Activated CD8-positive, alpha-beta T cell treated with anti-CD3 and anti-CD28 coated beads for 36 hours (primary cell): Measurements from ENCODE around the gene RGS9. TPM values are rescaled to one million over a fixed set of nuclear protein-coding genes. Genes with fewer than 3 reads are reported as not detected.

Source experiments
- ATAC-seq: fragments of 200-7000 bp; cut with Tn5 transposase; one replicate; pipeline ENCODE4 v1.10.0; 2021; ENCODE audit warnings: mild to moderate bottlenecking, moderate library complexity
- CTCF ChIA-PET: fragments of 350-600 bp; sonication (Branson Sonifier 250); formaldehyde crosslinking; loops from one replicate; lab custom pipeline; 2021; ENCODE audit warnings: antibody characterized with exemption; lab: Charles Lee
- POLR2A ChIA-PET: fragments of 350-600 bp; sonication (Branson Sonifier 250); formaldehyde crosslinking; loops from one replicate; lab custom pipeline; 2021; ENCODE audit warnings: antibody characterized with exemption; lab: Charles Lee
- DNase-seq: peaks from one replicate; pipeline ENCODE4 v3.0.0-alpha.2; 2020
- H3K27ac Mint-ChIP-seq: one replicate; pipeline ENCODE4 v1.8.0; 2021; ENCODE audit warnings: mild to moderate bottlenecking, mixed read lengths
- H3K27me3 Mint-ChIP-seq: one replicate; pipeline ENCODE4 v1.8.0; 2021; ENCODE audit warnings: mixed read lengths
- H3K36me3 Mint-ChIP-seq: one replicate; pipeline ENCODE4 v1.8.0; 2021; ENCODE audit warnings: low read depth, mixed read lengths
- H3K4me1 Mint-ChIP-seq: one replicate; pipeline ENCODE4 v1.8.0; 2021; ENCODE audit warnings: low read depth, mixed read lengths
- H3K4me3 Mint-ChIP-seq: one replicate; pipeline ENCODE4 v1.8.0; 2021; ENCODE audit warnings: mild to moderate bottlenecking, moderate library complexity, mixed read lengths
- H3K9me3 Mint-ChIP-seq: one replicate; pipeline ENCODE4 v1.8.0; 2021; ENCODE audit warnings: mixed read lengths
- intact Hi-C: fragments of 100-400 bp; cut with micrococcal nuclease; formaldehyde crosslinking; loops from one replicate; pipeline ENCODE4 v1.10.0; 2022
- total RNA-seq, 2 experiments: library from RNA; stranded (reverse); gene quantifications; one replicate each; pipeline ENCODE4 v1.2.3, GENCODE V29; 2021
- TF ChIP-seq, protein P1 (sequence below): fragments of 200-600 bp; IDR thresholded peaks from one replicate; pipeline ENCODE4 v1.8.0; 2022; ENCODE audit warnings: antibody characterized with exemption, mild to moderate bottlenecking

Gene RGS9
- total RNA-seq, 2 experiments from 2014 or later, result 1.3 to 1.9 TPM

DNA sequence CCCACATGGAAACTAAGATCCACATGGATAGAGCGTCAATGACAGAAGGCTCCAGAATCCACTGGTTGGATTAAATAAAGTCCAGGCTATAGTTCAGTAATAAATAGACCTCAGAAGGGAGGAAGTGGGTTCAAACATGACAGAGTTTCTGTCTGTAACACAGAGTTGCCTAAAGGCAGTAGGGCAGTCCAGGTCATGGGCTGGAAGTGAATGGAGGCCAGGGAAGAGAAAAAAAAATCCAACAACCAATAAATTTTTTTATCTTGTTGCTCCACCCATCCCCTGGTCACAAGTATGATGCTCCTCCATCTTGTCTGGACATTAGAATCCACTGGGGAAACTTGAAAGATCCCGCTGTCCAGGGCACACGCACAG, 92.4 kb downstream of the RGS9 start:
- Mint-ChIP-seq H3K4me1 (peaks cover 24% of the 10 kb centered on the region), H3K36me3 (no peaks in the 10 kb centered on the region), H3K27ac (peak overlapping the region; percentile 82), H3K4me3 (peak overlapping the region; percentile 39), H3K27me3 (peaks cover 14% of the 10 kb centered on the region), H3K9me3 (no peaks in the 10 kb centered on the region)
- CTCF ChIA-PET, result interaction anchor here (1.0 to 5.8 kb wide), 9 partner anchors 10 to 962 kb away, joined by 3 to 36 read pairs (median 3); partner anchors contain the start of gene CEP112
- TF ChIP-seq, protein P1, sequence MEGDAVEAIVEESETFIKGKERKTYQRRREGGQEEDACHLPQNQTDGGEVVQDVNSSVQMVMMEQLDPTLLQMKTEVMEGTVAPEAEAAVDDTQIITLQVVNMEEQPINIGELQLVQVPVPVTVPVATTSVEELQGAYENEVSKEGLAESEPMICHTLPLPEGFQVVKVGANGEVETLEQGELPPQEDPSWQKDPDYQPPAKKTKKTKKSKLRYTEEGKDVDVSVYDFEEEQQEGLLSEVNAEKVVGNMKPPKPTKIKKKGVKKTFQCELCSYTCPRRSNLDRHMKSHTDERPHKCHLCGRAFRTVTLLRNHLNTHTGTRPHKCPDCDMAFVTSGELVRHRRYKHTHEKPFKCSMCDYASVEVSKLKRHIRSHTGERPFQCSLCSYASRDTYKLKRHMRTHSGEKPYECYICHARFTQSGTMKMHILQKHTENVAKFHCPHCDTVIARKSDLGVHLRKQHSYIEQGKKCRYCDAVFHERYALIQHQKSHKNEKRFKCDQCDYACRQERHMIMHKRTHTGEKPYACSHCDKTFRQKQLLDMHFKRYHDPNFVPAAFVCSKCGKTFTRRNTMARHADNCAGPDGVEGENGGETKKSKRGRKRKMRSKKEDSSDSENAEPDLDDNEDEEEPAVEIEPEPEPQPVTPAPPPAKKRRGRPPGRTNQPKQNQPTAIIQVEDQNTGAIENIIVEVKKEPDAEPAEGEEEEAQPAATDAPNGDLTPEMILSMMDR, result no peak
- DNase-seq (peak; percentile 14), ATAC-seq (peak; percentile 32)
- intact Hi-C loops, result loop anchor here (1.0 kb wide), 1 partner anchor 255 kb away; no protein-coding TSS in a partner anchor
- POLR2A ChIA-PET, result interaction anchor here (0.9 to 1.4 kb wide), 4 partner anchors 10 to 255 kb away, joined by 3 to 8 read pairs (median 4); no protein-coding TSS in a partner anchor

DNA sequence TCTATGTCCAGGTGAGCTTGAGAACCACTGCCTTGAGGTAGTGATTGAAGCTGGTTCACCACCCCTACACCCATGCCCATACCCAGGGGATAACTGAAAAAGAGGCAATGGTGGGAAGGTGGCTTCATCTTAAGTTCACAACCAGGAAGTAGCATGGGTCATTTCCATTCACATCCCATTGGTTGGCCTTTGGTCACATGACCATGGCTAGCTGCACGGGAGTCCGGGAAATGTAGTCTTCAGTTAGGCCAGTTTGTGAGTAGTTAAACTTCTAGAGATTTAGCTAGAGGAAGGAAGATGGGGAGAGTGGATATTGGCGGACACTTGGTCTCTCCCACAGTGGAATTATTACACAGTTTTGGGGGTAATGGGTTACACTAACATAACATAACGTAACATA, 92.9 kb downstream of the RGS9 start:
- TF ChIP-seq, protein P1, result no peak
- DNase-seq, result peak; percentile 18
- intact Hi-C loops, result loop anchor here (10.0 kb wide), 2 partner anchors 325 to 935 kb away; no protein-coding TSS in a partner anchor
- ATAC-seq, result no peak
- Mint-ChIP-seq H3K9me3 (no peaks in the 10 kb centered on the region), H3K27ac (peak overlapping the region; percentile 82), H3K36me3 (no peaks in the 10 kb centered on the region), H3K27me3 (peaks cover 14% of the 10 kb centered on the region), H3K4me1 (peaks cover 24% of the 10 kb centered on the region), H3K4me3 (no peak overlapping the region)
- ChIA-PET CTCF (interaction anchor here (0.7 to 5.8 kb wide), 11 partner anchors 10 to 936 kb away, joined by 3 to 36 read pairs (median 4); no protein-coding TSS in a partner anchor), POLR2A (interaction anchor here (1.2 kb wide), 1 partner anchor 10 kb away, joined by 3 read pairs; no protein-coding TSS in a partner anchor)

DNA sequence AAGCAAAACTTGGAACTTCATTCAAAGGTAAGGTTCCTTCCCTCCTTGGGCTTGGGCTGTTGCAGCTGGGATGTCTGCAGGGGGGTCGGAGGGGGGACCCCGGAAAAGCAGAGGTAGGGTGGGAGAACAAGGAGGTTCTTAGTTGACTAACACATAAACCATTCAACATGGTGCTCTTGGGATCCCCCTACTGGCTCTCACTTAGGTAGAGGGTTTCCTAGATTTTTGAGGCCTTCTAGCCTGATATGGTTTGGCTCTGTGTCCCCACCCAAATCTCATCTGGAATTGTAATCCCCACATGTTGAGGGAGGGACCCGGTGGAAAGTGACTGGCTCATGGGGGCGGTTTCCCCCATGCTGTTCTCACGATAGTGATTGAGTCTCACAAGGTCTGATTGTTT, 93.9 kb downstream of the RGS9 start:
- TF ChIP-seq, protein P1, result no peak
- DNase-seq (no peak), ATAC-seq (no peak)
- Mint-ChIP-seq H3K27ac (no peak overlapping the region), H3K4me3 (no peak overlapping the region), H3K27me3 (peaks cover 13% of the 10 kb centered on the region), H3K36me3 (no peaks in the 10 kb centered on the region), H3K4me1 (peaks cover 24% of the 10 kb centered on the region), H3K9me3 (no peaks in the 10 kb centered on the region)
- CTCF ChIA-PET, result interaction anchor here (0.8 to 5.8 kb wide), 23 partner anchors 10 to 958 kb away, joined by 3 to 36 read pairs (median 4); no protein-coding TSS in a partner anchor
- POLR2A ChIA-PET, result no interaction called here
- intact Hi-C loops, result loop anchor here (10.0 kb wide), 2 partner anchors 324 to 934 kb away; no protein-coding TSS in a partner anchor

DNA sequence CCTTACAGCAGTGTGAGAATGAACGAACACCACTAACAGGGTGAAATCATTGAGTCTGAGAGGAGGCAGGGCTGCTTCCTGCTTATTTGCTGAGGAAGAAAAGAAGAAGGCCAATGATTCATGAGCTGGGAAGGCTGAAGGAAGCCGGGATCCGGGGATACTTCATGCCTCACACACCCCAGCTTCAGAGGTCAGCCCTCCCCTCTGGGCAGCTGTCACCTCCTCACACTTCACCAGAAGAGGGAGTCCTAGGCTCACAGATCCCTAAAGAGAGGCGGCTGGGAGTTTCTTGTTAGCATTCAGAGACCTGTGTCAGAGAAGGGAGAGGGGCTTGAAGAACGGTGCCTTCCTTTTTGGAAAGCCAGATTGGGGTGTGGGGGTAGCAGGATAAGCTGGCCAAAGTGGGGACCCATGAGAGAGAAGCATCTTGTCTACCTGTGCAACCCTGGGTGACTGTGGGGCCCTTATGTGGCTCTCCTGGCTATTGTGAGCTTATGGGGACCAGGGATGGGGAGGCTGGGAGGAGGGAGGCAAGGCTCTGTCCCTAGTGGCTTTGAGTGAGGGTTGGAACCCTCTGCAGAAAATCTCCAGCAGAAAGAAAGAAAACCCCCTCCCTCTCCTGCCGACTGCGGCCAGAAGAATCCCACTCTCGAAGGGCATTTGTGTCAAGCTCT, 94.6 kb downstream of the RGS9 start:
- ATAC-seq (no peak), DNase-seq (peak; percentile 66)
- no peaks in the 10 kb centered on the region for H3K9me3 Mint-ChIP-seq
- POLR2A ChIA-PET, result interaction anchor here (0.6 to 0.7 kb wide), 2 partner anchors 8 to 108 kb away, joined by 3 to 4 read pairs; no protein-coding TSS in a partner anchor
- TF ChIP-seq, protein P1, result peak; percentile 68
- CTCF ChIA-PET, result interaction anchor here (0.8 to 5.8 kb wide), 26 partner anchors 9 to 957 kb away, joined by 3 to 36 read pairs (median 4); no protein-coding TSS in a partner anchor
- H3K36me3 Mint-ChIP-seq, result no peaks in the 10 kb centered on the region
- H3K27me3 Mint-ChIP-seq, result peaks cover 12% of the 10 kb centered on the region
- peaks cover 24% of the 10 kb centered on the region for H3K4me1 Mint-ChIP-seq
- no peak overlapping the region for H3K27ac Mint-ChIP-seq
- H3K4me3 Mint-ChIP-seq, result no peak overlapping the region
- intact Hi-C loops, result loop anchor here (10.0 kb wide), 2 partner anchors 323 to 933 kb away; no protein-coding TSS in a partner anchor

DNA sequence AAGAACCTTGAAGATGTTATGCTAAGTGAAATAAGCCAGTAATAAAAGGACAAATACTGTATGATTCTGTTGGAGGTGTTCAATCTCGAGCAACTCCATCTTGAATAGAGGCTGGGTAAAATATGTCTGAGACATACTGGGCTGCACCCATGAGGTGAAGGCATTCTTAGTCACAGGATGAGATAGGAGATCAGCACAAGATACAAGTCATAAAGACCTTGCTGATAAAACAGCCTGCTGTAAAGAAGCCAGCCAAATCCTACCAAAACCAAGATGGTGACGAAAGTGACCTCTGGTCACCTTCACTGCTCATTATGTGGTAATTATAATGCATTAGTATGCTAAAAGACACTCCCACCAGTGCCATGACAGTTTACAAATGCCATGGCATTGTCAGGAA, 98.1 kb downstream of the RGS9 start:
- H3K4me3 Mint-ChIP-seq, result no peak overlapping the region
- POLR2A ChIA-PET, result no interaction called here
- peak; percentile 37 for ATAC-seq
- intact Hi-C loops, result loop anchor here (10.0 kb wide), 2 partner anchors 320 to 930 kb away; no protein-coding TSS in a partner anchor
- H3K36me3 Mint-ChIP-seq, result no peaks in the 10 kb centered on the region
- peaks cover 1% of the 10 kb centered on the region for H3K4me1 Mint-ChIP-seq
- no peaks in the 10 kb centered on the region for H3K9me3 Mint-ChIP-seq
- CTCF ChIA-PET, result no interaction called here
- peaks cover 10% of the 10 kb centered on the region for H3K27me3 Mint-ChIP-seq
- DNase-seq, result no peak
- TF ChIP-seq, protein P1, result no peak
- H3K27ac Mint-ChIP-seq, result no peak overlapping the region
